NCI-H2227 treated with DMSO at 0.1 percent for 48 hours (cell line): ENCODE results near the gene THSD7B.
"Not testable (repeated sequence)": the region's sequence is repeated elsewhere in the genome, so short reads cannot be mapped to it uniquely, and the experiment has no call there.

Source experiments
- DNase-seq: peaks from one replicate; lab custom pipeline; 2025; lab: John Stamatoyannopoulos, UW

The THSD7B gene

GRCh38 chr2:137049518-137049917 is 284.2 kb downstream of the THSD7B start:
- DNase-seq = no peak

GRCh38 chr2:137050949-137051348 is 285.6 kb downstream of the THSD7B start:
- DNase-seq = no peak

DNA sequence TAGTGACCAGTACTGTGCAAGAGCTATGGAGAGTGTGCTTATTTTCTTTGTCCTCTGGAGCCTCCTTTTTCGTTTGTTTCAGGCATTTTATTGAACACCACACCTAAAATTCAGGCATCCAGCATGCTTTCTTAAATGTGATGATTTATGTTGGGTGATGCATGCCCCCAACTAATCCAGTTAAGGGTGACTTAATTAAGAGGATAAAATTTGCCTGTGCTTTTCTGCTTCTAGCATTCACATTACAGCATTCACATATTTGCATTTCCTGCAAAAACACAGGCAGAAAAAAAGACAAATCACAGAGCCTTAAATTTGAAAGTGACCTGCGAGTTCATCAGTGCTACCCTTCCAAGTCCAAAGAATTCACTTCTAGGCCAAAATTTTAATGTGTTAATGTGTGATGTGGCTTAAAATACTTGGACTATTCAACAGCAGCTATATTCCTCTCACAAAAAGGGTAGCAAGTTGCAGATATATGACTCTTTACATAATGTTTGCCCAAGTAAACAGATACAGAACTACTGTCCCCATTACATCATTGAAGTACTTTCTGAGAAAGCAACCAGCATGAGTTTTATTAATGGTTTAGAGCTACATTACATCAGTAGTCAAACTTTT is 286.5 kb downstream of the THSD7B start:
- DNase-seq = no peak

GRCh38 chr2:137056704-137057103 is 291.4 kb downstream of the THSD7B start:
- no peak for DNase-seq

- not testable (repeated sequence) for DNase-seq
Measured at GRCh38 chr2:137076111-137076765, 310.9 kb downstream of the THSD7B start.

GRCh38 chr2:137091704-137092103 is 326.4 kb downstream of the THSD7B start:
- DNase-seq = no peak

DNA sequence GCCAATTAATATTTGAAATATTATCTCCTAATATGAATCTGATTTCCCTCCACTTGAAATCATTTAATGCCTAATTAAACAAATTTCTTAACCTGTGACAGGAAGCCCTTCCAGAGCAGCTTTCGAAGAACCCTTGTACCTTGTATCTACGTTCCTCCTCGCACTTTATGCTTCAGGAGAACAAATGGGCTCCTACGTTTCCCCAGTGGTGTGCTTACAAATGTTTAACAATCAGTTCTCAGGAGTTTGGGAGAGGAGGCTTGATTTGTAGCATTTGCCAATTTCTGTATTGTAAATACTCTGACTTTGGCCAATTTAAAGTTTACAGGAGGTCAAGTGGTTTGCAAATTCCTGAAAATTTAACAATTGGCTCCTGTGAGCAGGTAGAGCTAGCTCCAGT is 327.8 kb downstream of the THSD7B start:
- no peak for DNase-seq

DNA sequence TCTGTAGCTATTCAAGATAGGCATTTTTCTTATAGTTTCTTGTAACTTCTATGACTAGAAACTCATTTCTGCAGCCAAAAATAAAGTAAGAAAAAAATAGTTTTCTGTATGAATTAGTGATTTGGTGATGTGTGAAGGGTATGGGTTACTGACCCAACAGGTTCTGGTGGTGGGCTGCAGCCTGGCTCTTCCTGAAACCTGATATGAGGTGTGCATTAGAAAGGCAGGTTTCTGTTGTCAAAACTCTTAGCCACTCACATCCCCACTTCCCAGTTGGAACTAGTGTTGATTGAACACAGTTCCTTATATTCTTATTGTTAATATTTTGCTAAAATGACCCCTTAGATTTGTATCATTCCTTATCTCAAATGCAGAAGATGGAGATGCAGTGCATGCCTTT is 330.8 kb downstream of the THSD7B start:
- no peak for DNase-seq

GRCh38 chr2:137096693-137097092 is 331.3 kb downstream of the THSD7B start:
- DNase-seq = no peak

GRCh38 chr2:137101814-137102213 is 336.5 kb downstream of the THSD7B start:
- DNase-seq = not testable (repeated sequence)

- no peak for DNase-seq
Measured at GRCh38 chr2:137107904-137108303, 342.6 kb downstream of the THSD7B start.

- DNase-seq = no peak
Measured at GRCh38 chr2:137111896-137112295, 346.6 kb downstream of the THSD7B start.

- DNase-seq = no peak
Measured at GRCh38 chr2:137115081-137115794, 349.9 kb downstream of the THSD7B start.

- no peak for DNase-seq
Measured at GRCh38 chr2:137115795-137116089, 350.4 kb downstream of the THSD7B start.

- no peak for DNase-seq
Measured at GRCh38 chr2:137117385-137117784, 352.0 kb downstream of the THSD7B start.

DNA sequence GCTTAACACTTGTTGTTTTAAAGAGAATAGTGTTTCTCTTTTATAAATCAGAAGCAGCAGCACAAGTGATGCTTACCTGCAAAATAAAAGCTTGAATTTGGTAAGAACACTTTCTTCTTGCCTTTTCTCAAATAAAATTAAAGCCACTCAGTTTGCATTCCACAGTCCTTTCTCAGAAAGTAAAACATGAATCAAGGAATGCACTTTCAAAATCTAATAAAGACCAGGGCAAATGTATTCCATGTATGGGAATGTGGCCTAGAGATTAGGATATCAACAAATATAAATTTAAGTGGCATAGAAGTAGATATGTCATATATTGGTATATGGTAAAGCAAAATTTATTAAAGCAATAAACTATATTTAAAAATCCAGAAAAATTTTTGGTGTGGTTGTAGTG is 352.8 kb downstream of the THSD7B start:
- DNase-seq = no peak

GRCh38 chr2:137123226-137123625 is 357.9 kb downstream of the THSD7B start:
- no peak for DNase-seq

GRCh38 chr2:137133225-137133624 is 367.9 kb downstream of the THSD7B start:
- DNase-seq = no peak

GRCh38 chr2:137138263-137138662 is 372.9 kb downstream of the THSD7B start:
- no peak for DNase-seq

DNA sequence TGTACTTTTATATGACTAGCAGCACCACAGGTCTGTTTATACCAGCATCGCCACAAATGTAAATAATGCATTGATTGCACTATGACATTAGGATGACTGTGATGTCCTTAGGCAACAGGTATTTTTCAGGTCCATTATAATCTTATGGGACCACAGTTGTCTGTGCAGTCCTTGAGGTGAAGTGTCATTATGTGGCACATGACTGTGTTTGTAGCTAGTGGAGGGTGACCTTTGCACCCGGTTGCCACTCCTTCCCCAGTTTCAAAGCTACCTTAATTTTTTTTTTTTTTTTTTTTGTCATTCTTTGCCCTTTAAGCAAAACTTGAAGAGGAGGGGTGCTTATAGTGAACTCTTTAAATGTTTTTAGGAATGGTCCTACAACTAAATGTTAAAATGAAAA is 386.4 kb downstream of the THSD7B start:
- DNase-seq = no peak

DNA sequence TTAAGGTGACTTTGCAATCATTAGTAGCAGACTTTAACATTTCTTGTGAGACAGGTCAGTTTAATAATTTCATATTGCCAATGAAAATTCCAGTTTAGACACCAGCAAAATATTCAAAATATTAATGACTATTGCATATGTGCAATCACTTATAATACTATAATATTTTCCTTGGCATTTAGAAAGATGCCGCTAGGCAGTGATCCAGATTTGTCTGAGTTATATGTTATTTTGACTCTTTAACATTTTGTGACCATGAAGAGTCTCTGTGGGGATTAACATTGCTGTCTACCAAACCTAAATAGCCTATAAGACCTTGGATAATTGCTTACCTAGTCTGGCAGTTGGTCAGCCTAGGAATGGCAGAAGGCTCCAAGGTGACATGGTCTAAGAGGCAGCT is 389.6 kb downstream of the THSD7B start:
- DNase-seq = no peak

GRCh38 chr2:137155356-137156104 is 390.2 kb downstream of the THSD7B start:
- no peak for DNase-seq
